ENCODE results near the gene TSTD1.
A peak's percentile ranks its signal among the peaks of the same experiment; 100 is the strongest.
"Not testable (repeated sequence)": the region's sequence is repeated elsewhere in the genome, so short reads cannot be mapped to it uniquely, and the experiment has no call there.

TSTD1 gene

DNA sequence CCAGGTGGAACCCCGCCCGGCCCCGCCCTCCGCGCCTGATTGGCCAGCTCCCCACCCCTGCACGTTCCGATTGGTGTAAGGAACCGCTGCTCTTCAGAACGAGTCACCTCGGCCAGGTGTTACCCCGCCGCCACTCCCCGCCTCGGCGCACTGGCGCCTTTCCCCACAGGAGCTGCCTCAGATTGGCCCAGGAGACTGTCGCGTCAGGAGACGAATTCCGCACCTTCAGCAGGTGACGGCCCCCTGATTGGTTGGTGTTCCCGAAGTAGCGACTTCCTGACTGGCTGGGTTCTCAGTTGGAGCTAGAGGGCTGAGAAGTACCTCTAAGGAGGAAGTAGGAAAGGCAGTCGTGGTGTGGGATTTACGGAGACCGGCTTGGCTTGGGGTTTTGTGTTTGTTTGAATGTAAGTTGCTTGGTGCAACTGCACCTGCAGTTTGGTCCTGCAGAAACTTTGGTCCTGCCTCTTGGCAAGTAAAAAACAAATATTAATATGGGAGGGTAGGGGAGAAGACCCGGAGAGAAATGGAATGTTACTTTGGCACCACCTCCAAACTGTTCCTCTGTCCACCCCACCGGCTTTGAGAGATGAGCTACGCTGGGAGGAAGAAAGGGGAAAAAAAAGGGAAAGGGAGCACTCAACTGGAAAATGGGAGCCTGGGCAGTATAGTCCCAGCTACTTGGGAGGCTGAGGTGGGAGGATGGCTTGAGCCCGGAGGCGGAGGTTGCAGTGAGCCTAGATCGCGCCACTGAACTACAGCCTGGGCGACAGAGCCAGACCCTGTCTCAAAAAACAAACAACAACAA is 17.4 kb downstream of the TSTD1 start:
- Histone ChIP-seq H3K9ac (ENCODE audit: insufficient read length, low read depth) (peak overlapping the region; percentile 96), H3K27me3 (ENCODE audit: insufficient read depth, insufficient read length) (no peaks in the 10 kb centered on the region), H3K36me3 (ENCODE audit: insufficient read depth, insufficient read length, low read length) (no peaks in the 10 kb centered on the region), H3K9me3 (ENCODE audit: insufficient read depth, low read length) (no peaks in the 10 kb centered on the region), H3K4me3 (ENCODE audit: insufficient read length, low read depth) (peak overlapping the region; percentile 99), H3K4me1 (ENCODE audit: insufficient read depth, insufficient read length) (peaks cover 11% of the 10 kb centered on the region)
- peak; percentile 97 for DNase-seq (ENCODE audit: low read depth, low spot score)
- TF ChIP-seq ZNF274 (IDR thresholded peaks at IDR 0.05; ENCODE audit: low read depth, low read length), result no peak
- no peak for TF ChIP-seq YY1 (IDR thresholded peaks at IDR 0.05; ENCODE audit: insufficient read depth, insufficient read length)
- TF ChIP-seq SUZ12 (IDR thresholded peaks at IDR 0.05; ENCODE audit: extremely low read depth, insufficient read depth, insufficient read length), result no peak

DNA sequence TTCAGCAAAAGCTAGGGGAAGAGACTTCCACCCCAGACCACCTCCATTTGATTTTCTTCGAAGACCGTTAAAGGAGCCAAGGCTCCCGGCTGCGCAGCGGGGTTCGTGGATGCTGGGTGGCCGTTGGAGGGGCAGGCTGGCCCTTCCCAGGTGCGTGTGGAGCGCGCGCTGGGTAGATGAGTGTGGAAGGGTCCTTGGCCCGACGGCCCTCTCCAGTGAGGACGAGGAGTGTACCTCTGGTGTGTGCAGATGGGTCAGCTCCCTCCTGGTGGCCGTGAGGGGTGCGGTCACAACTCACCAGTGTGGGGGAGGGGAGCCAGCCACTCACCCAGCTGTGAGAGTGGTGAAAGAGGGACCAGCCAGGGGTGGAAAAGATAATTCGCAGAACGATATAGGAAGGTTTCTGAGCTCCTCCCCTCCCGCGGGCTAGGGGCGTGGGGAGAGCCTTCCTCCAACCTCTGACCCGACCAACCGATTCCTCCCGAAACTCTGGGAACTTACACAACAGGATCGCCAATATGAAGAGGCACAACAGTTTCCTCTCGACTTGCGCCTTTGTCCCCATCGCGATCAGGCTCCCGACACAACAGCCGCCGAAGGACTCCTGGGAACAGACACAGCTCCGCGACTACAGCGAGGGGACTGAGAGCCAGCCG is 18.1 kb downstream of the TSTD1 start, which contains the start of gene F11R:
Gene F11R, minus strand, starts transcription at position 644 of the 656 bp plus-strand sequence. Its CDS starts 79 bp downstream, at position 565.
- Histone ChIP-seq H3K36me3 (ENCODE audit: insufficient read depth, insufficient read length, low read length) (no peaks in the 10 kb centered on the region), H3K4me1 (ENCODE audit: insufficient read depth, insufficient read length) (peaks cover 11% of the 10 kb centered on the region), H3K9me3 (ENCODE audit: insufficient read depth, low read length) (no peaks in the 10 kb centered on the region), H3K27me3 (ENCODE audit: insufficient read depth, insufficient read length) (no peaks in the 10 kb centered on the region), H3K9ac (ENCODE audit: insufficient read length, low read depth) (peak within 1 kb of the TSS; percentile 96), H3K4me3 (ENCODE audit: insufficient read length, low read depth) (peak within 1 kb of the TSS; percentile 99)
- TF ChIP-seq ZNF274 (IDR thresholded peaks at IDR 0.05; ENCODE audit: low read depth, low read length) (no peak), SUZ12 (IDR thresholded peaks at IDR 0.05; ENCODE audit: extremely low read depth, insufficient read depth, insufficient read length) (no peak), YY1 (IDR thresholded peaks at IDR 0.05; ENCODE audit: insufficient read depth, insufficient read length) (no peak)
- peak; percentile 47 for DNase-seq (ENCODE audit: low read depth, low spot score)

DNA sequence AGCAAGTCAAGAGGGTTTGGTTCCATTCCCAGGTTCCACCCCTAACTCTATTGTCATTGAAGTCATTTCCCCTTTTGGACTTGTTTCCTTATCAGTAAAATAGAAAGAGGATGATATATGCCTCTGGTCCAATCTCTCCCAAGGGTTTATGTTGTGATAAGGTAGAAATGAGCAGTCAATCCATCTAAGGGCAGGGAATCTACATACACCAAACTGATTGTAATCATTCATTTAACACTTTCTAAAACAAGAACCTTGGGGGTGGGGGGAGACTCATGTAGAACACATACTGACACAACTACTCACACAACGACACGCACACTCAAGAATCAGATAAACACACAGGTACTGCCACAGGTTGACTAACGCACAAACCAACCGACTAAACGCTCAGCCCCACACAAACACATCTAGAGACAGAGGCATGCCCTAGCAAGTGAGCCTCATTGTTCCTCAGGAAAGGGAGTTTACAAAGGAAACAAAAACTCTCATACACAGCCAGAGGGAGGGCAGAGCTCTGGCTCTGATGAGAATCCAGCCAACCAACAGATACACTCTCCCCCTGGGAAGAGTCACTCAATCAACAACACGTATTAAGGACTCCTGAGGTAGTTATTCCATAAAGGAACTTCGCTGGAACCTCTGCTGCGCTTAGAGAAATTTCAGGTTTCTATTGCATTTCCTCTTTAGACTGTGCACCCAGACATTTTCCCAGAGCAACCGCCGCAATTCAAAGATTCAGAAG is 18.8 kb downstream of the TSTD1 start:
- no peak for DNase-seq (ENCODE audit: low read depth, low spot score)
- Histone ChIP-seq H3K4me3 (ENCODE audit: insufficient read length, low read depth) (peak overlapping the region; percentile 99), H3K27me3 (ENCODE audit: insufficient read depth, insufficient read length) (no peaks in the 10 kb centered on the region), H3K4me1 (ENCODE audit: insufficient read depth, insufficient read length) (peaks cover 11% of the 10 kb centered on the region), H3K9me3 (ENCODE audit: insufficient read depth, low read length) (no peaks in the 10 kb centered on the region), H3K9ac (ENCODE audit: insufficient read length, low read depth) (peak overlapping the region; percentile 96), H3K36me3 (ENCODE audit: insufficient read depth, insufficient read length, low read length) (no peaks in the 10 kb centered on the region)
- TF ChIP-seq YY1 (IDR thresholded peaks at IDR 0.05; ENCODE audit: insufficient read depth, insufficient read length) (no peak), SUZ12 (IDR thresholded peaks at IDR 0.05; ENCODE audit: extremely low read depth, insufficient read depth, insufficient read length) (no peak), ZNF274 (IDR thresholded peaks at IDR 0.05; ENCODE audit: low read depth, low read length) (no peak)

DNA sequence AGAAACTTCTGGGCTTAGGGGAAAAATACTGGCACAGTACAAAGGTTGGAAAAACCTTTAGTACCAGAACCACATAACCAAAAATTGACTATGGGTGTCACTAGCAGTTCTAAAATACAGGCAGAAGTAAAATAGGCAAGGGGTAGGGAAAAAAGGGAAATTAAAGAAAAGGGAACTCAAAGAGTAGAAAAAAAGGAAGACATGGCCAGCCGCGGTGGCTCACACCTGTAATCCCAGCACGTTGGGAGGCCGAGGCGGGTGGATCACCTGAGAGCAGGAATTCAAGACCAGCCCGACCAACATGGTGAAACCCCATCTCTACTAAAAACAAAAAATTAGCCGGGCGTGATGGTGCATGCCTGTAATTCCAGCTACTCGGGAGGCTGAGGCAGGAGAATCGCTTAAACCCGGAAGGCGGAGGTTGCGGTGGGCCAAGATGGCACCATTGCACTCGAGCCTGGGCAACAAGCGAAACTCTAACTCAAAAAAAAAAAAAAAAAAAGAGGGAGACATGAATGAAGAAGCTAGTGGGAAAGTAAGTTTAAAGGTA is 19.6 kb downstream of the TSTD1 start:
- not testable (repeated sequence) for H3K27me3 ChIP-seq (ENCODE audit: insufficient read depth, insufficient read length); DNase-seq (ENCODE audit: low read depth, low spot score); H3K9me3 ChIP-seq (ENCODE audit: insufficient read depth, low read length); H3K36me3 ChIP-seq (ENCODE audit: insufficient read depth, insufficient read length, low read length)
- Histone ChIP-seq H3K9ac (ENCODE audit: insufficient read length, low read depth) (peak overlapping the region; percentile 96), H3K4me1 (ENCODE audit: insufficient read depth, insufficient read length) (peaks cover 13% of the 10 kb centered on the region), H3K4me3 (ENCODE audit: insufficient read length, low read depth) (peak overlapping the region; percentile 99)

DNA sequence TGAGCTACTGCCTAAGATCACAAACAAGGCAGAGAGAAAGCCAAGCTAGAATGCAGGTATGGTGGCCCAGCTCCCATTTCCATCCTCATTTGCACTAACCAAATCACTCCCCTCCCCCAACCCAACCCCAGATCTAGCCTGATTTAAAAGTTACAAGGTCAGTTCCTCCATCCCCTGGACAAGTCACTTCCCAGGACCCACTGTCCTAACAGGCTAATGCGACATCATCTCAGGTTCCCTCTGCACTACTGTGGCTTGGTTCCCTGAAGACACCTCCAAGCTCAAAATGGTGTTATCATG is 20.2 kb downstream of the TSTD1 start:
- Histone ChIP-seq H3K9ac (ENCODE audit: insufficient read length, low read depth) (peak overlapping the region; percentile 4), H3K4me3 (ENCODE audit: insufficient read length, low read depth) (peak overlapping the region; percentile 99), H3K4me1 (ENCODE audit: insufficient read depth, insufficient read length) (peaks cover 17% of the 10 kb centered on the region)

GRCh38 chr1:161017756-161018630 is 20.8 kb downstream of the TSTD1 start:
- Histone ChIP-seq H3K36me3 (ENCODE audit: insufficient read depth, insufficient read length, low read length) (peaks cover 7% of the 10 kb centered on the region), H3K9me3 (ENCODE audit: insufficient read depth, low read length) (no peaks in the 10 kb centered on the region), H3K27me3 (ENCODE audit: insufficient read depth, insufficient read length) (no peaks in the 10 kb centered on the region), H3K4me3 (ENCODE audit: insufficient read length, low read depth) (peak overlapping the region; percentile 99), H3K9ac (ENCODE audit: insufficient read length, low read depth) (peak overlapping the region; percentile 69), H3K4me1 (ENCODE audit: insufficient read depth, insufficient read length) (peaks cover 19% of the 10 kb centered on the region)
- no peak for DNase-seq (ENCODE audit: low read depth, low spot score)
- TF ChIP-seq SUZ12 (IDR thresholded peaks at IDR 0.05; ENCODE audit: extremely low read depth, insufficient read depth, insufficient read length), result no peak
- TF ChIP-seq ZNF274 (IDR thresholded peaks at IDR 0.05; ENCODE audit: low read depth, low read length), result no peak
- TF ChIP-seq YY1 (IDR thresholded peaks at IDR 0.05; ENCODE audit: insufficient read depth, insufficient read length), result no peak

More for the DNA sequence above, 20.2 kb downstream of the TSTD1 start:
- Histone ChIP-seq H3K27me3 (ENCODE audit: insufficient read depth, insufficient read length) (no peaks in the 10 kb centered on the region), H3K36me3 (ENCODE audit: insufficient read depth, insufficient read length, low read length) (peaks cover 7% of the 10 kb centered on the region), H3K9me3 (ENCODE audit: insufficient read depth, low read length) (no peaks in the 10 kb centered on the region)
- no peak for DNase-seq (ENCODE audit: low read depth, low spot score)
- no peak for TF ChIP-seq YY1 (IDR thresholded peaks at IDR 0.05; ENCODE audit: insufficient read depth, insufficient read length)
- TF ChIP-seq ZNF274 (IDR thresholded peaks at IDR 0.05; ENCODE audit: low read depth, low read length), result no peak
- TF ChIP-seq SUZ12 (IDR thresholded peaks at IDR 0.05; ENCODE audit: extremely low read depth, insufficient read depth, insufficient read length), result no peak

DNA sequence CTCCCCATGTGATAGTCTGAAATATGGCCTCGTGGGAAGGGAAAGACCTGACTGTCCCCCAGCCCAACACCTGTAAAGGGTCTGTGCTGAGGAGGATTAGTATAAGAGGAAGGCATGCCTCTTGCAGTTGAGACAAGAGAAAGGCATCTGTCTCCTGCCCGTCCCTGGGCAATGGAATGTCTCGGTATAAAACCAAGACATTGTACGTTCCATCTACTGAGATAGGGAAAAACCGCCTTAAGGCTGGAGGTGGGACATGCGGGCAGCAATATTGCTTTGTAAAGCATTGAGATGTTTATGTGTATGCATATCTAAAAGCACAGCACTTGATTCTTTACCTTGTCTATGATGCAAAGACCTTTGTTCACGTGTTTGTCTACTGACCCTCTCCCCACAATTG is 21.6 kb downstream of the TSTD1 start:
- not testable (repeated sequence) for DNase-seq (ENCODE audit: low read depth, low spot score); H3K4me3 ChIP-seq (ENCODE audit: insufficient read length, low read depth); H3K36me3 ChIP-seq (ENCODE audit: insufficient read depth, insufficient read length, low read length); H3K27me3 ChIP-seq (ENCODE audit: insufficient read depth, insufficient read length); H3K9me3 ChIP-seq (ENCODE audit: insufficient read depth, low read length)
- Histone ChIP-seq H3K4me1 (ENCODE audit: insufficient read depth, insufficient read length) (peaks cover 19% of the 10 kb centered on the region), H3K9ac (ENCODE audit: insufficient read length, low read depth) (peak overlapping the region; percentile 12)

DNA sequence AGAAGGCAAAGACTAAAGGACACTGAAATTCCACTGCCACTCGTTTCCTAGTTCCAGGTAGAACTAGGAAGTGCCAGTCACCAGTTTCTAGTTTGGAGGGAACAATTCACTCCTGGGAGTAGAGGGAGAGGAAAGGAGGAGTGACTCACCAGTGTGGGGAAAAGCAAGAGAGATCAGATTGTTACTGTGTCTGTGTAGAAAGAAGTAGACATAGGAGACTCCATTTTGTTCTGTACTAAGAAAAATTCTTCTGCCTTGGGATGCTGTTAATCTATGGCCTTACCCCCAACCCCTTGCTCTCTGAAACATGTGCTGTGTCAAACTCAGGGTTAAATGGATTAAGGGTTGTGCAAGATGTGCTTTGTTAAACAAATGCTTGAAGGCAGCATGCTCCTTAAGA is 22.1 kb downstream of the TSTD1 start:
- H3K4me3 ChIP-seq (ENCODE audit: insufficient read length, low read depth); DNase-seq (ENCODE audit: low read depth, low spot score): not testable (repeated sequence)
- peaks cover 19% of the 10 kb centered on the region for H3K4me1 ChIP-seq (ENCODE audit: insufficient read depth, insufficient read length)

More for the DNA sequence above, 22.1 kb downstream of the TSTD1 start:
- H3K27me3 ChIP-seq (ENCODE audit: insufficient read depth, insufficient read length); H3K9ac ChIP-seq (ENCODE audit: insufficient read length, low read depth); H3K9me3 ChIP-seq (ENCODE audit: insufficient read depth, low read length); H3K36me3 ChIP-seq (ENCODE audit: insufficient read depth, insufficient read length, low read length): not testable (repeated sequence)
